Liver (tissue), 9 donors: ENCODE measurements around the gene POLR3C. TPM values are rescaled to one million over a fixed set of nuclear protein-coding genes. Genes with fewer than 3 reads are reported as not detected.

Experiments used
- DNase-seq: peaks from one replicate; pipeline ENCODE4 v3.0.0-alpha.2; 2017; ENCODE audit warnings: low spot score
- H3K27ac ChIP-seq, 2 donors: one replicate each; pipeline ENCODE4 v1.7.0; 2013; ENCODE audit warnings: inconsistent platforms in 2 of 2, low read length in 2 of 2, control low read depth in 1 of 2, low read depth in 1 of 2, mild to moderate bottlenecking in 1 of 2
- H3K27me3 ChIP-seq, 4 donors: one replicate each; pipeline versions ENCODE4 v1.6.1 to v1.7.0; 2013; ENCODE audit warnings: low read length in 3 of 4, inconsistent platforms in 1 of 4, mild to moderate bottlenecking in 1 of 4, moderate library complexity in 1 of 4; ENCODE audit not compliant: control insufficient read depth in 4 of 4, insufficient read depth in 4 of 4
- H3K36me3 ChIP-seq, 4 donors: one replicate each; pipeline versions ENCODE4 v1.6.1 to v1.7.0; 2013; ENCODE audit warnings: low read length in 3 of 4, mild to moderate bottlenecking in 3 of 4, low read depth in 1 of 4, moderate library complexity in 1 of 4; ENCODE audit not compliant: control insufficient read depth in 4 of 4, insufficient read depth in 3 of 4
- H3K4me1 ChIP-seq, 4 donors: one replicate each; pipeline versions ENCODE4 v1.6.1 to v1.7.0; 2013; ENCODE audit warnings: low read length in 3 of 4, mild to moderate bottlenecking in 3 of 4, moderate library complexity in 1 of 4; ENCODE audit not compliant: control insufficient read depth in 4 of 4, insufficient read depth in 4 of 4
- H3K4me3 ChIP-seq, 3 donors: one replicate each; pipeline versions ENCODE4 v1.6.1 to v1.7.0; 2013; ENCODE audit warnings: low read length in 3 of 3, control low read depth in 1 of 3, low read depth in 1 of 3, mild to moderate bottlenecking in 1 of 3
- H3K9ac ChIP-seq, 2 donors: one replicate each; pipeline ENCODE4 v1.7.0; 2013; ENCODE audit warnings: low read length in 2 of 2, mild to moderate bottlenecking in 2 of 2, moderate library complexity in 2 of 2, control low read depth in 1 of 2, low read depth in 1 of 2
- H3K9me3 ChIP-seq, 4 donors: one replicate each; pipeline versions ENCODE4 v1.6.1 to v1.7.0; 2013; ENCODE audit warnings: low read length in 3 of 4; ENCODE audit not compliant: control insufficient read depth in 4 of 4
- FOXA1 ChIP-seq: IDR thresholded peaks from 2 replicates; pipeline ENCODE4 v1.6.1; 2016; ENCODE audit warnings: antibody characterized with exemption
- FOXA2 ChIP-seq: IDR thresholded peaks from 2 replicates; pipeline ENCODE4 v1.6.1; 2016; ENCODE audit warnings: antibody characterized with exemption
- JUND ChIP-seq, 2 donors: IDR thresholded peaks; 2 replicates each; pipeline ENCODE4 v1.6.1; 2016; ENCODE audit warnings: antibody characterized with exemption in 2 of 2
- NR2F2 ChIP-seq: IDR thresholded peaks from 2 replicates; pipeline ENCODE4 v1.6.1; 2016; ENCODE audit warnings: antibody characterized with exemption
- TAF1 ChIP-seq: conservative IDR thresholded peaks from 2 replicates; pipeline ENCODE4 v1.6.1; 2016; ENCODE audit warnings: antibody characterized with exemption, mild to moderate bottlenecking
- YY1 ChIP-seq: IDR thresholded peaks from 2 replicates; pipeline ENCODE4 v1.6.1; 2016; ENCODE audit warnings: antibody characterized with exemption, mild to moderate bottlenecking
- WGBS: extraction: QIAGEN DNeasy Blood & Tissue Kit; methylation state at CpG from one replicate; pipeline ENCODE4 v1.1.7; 2013; 5-methylcytosine and 5-hydroxymethylcytosine counted together
- polyA plus RNA-seq, 2 donors: library from polyadenylated mRNA; stranded (reverse) in 1 of 2; unstranded in 1 of 2; fragments of 200-250 nt in 1 of 2; fragments of >200 nt in 1 of 2; fragmentation: Nextera tagmentation in 1 of 2; extraction: Ambion mirVana in 1 of 2; gene quantifications; one replicate each; pipeline versions ENCODE4 v1.2.1 to v1.2.3, GENCODE V29; 2013 to 2015
- total RNA-seq, 2 donors: library from RNA; depleted of rRNA; stranded (reverse); fragments of >200 nt; gene quantifications; one replicate each; pipeline ENCODE4 v1.2.3, GENCODE V29; 2014
- TF ChIP-seq, protein P1 (sequence below): IDR thresholded peaks from 2 replicates; pipeline ENCODE4 v1.6.1; 2016; ENCODE audit warnings: antibody characterized with exemption
- TF ChIP-seq, protein P2 (sequence below): IDR thresholded peaks from 2 replicates; pipeline ENCODE4 v1.6.1; 2016; ENCODE audit warnings: antibody characterized with exemption
- TF ChIP-seq, protein P3 (sequence below): IDR thresholded peaks from 2 replicates; pipeline ENCODE4 v1.6.1; 2016; ENCODE audit warnings: antibody characterized with exemption
- TF ChIP-seq, protein P4 (sequence below): fragments of 150-350 bp; IDR thresholded peaks from 2 replicates; pipeline ENCODE4 v1.5.1; 2017; ENCODE audit warnings: improper control_type of control experiment, low read depth, low read length; ENCODE audit not compliant: missing input control
- TF ChIP-seq, protein P5 (sequence below): IDR thresholded peaks from 2 replicates; pipeline ENCODE4 v1.6.1; 2016; ENCODE audit warnings: antibody characterized with exemption, mild to moderate bottlenecking
- donor health status: healthy.
- donor health status: healthy.
- donor health status: healthy.
- donor health status: healthy.
- donor health status: healthy.

Gene POLR3C
- total and polyA plus RNA-seq, 4 donors: 6.3 to 22.0 (median 10.6) TPM

DNA sequence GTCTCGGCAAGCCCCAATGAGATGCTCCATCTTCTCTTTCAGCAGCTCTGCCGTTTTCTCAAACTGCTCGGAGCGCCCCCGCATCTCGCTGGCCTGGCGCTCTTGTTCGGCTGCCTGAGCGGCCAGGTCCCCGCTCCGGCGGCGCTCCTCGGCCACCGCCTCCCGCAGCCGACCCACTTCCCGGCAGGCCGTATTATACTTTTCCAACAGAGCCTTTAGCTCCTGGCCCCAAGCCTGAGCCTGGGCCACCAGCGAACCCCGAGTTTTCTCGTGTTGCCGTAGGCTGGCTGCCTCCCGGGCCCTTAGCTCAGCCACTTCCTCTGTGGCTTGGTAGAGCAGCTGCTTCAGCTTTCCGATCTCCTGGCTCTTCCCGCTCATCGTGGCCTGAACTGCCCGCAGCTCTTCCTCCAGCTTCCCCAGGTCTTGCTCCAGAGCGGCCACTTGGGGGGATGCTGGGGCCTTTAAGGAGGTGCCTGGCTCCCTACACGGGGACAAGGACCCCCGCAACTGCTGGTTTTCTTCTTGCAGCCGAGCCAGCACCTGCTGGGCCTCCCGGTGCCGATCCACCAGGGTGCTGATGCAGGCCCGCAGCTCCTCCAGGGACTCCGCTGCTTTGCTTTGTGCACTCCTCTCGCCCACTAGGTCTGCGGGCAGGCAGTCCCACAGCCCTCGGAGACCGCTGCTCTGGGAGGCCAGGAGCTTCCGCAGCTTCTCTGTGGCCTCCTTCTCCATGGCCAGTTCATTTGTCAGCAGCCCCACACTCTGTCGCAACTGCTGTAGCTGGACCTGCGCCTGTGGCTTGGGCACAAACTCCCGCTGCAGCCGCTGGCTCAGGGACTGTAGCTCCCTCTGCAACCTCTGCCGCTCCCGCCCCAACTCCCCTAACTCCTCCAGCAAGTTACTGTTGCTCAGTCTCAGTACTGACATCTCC lies 48.3 kb downstream of the POLR3C start (continued):
- TF ChIP-seq, protein P1, sequence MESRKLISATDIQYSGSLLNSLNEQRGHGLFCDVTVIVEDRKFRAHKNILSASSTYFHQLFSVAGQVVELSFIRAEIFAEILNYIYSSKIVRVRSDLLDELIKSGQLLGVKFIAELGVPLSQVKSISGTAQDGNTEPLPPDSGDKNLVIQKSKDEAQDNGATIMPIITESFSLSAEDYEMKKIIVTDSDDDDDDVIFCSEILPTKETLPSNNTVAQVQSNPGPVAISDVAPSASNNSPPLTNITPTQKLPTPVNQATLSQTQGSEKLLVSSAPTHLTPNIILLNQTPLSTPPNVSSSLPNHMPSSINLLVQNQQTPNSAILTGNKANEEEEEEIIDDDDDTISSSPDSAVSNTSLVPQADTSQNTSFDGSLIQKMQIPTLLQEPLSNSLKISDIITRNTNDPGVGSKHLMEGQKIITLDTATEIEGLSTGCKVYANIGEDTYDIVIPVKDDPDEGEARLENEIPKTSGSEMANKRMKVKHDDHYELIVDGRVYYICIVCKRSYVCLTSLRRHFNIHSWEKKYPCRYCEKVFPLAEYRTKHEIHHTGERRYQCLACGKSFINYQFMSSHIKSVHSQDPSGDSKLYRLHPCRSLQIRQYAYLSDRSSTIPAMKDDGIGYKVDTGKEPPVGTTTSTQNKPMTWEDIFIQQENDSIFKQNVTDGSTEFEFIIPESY: no peak
- TF ChIP-seq YY1 (no peak), NR2F2 (no peak), JUND (IDR thresholded peaks at IDR 0.05) (no peak)
- TF ChIP-seq, protein P2, sequence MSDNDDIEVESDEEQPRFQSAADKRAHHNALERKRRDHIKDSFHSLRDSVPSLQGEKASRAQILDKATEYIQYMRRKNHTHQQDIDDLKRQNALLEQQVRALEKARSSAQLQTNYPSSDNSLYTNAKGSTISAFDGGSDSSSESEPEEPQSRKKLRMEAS: no peak

DNA sequence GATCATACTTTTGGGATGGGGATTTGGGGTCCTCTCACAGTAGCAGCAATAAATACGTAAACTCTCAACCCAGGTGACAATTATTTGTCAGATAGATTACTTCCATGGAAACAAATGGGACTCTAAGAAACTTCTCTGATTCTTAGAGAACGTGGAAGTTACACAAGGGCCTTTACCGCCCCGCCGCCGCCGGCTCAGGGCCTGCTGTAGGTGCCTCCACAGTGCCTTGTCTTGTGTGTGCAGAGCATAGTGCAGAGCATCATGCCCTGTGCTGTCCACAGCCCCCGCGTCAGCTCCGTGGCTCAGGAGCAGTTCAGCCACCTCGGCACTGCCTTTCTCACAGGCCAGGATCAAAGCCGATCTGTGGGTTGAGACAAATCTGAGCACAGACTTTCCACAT lies 50.6 kb downstream of the POLR3C start:
- Histone ChIP-seq H3K4me1 (peaks cover 0 to 16% (median 10%) of the 10 kb centered on the region in 4 donors), H3K27me3 (peaks cover 0 to 5% (median 0%) of the 10 kb centered on the region in 4 donors), H3K27ac (no peak overlapping the region), H3K9ac (no peak overlapping the region), H3K4me3 (no peak overlapping the region), H3K36me3 (no peaks in the 10 kb centered on the region), H3K9me3 (no peaks in the 10 kb centered on the region)
- TF ChIP-seq, protein P3, sequence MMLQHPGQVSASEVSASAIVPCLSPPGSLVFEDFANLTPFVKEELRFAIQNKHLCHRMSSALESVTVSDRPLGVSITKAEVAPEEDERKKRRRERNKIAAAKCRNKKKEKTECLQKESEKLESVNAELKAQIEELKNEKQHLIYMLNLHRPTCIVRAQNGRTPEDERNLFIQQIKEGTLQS: no peak
- TF ChIP-seq NR2F2 (no peak), FOXA1 (no peak), FOXA2 (no peak), TAF1 (no peak)
- TF ChIP-seq, protein P4, sequence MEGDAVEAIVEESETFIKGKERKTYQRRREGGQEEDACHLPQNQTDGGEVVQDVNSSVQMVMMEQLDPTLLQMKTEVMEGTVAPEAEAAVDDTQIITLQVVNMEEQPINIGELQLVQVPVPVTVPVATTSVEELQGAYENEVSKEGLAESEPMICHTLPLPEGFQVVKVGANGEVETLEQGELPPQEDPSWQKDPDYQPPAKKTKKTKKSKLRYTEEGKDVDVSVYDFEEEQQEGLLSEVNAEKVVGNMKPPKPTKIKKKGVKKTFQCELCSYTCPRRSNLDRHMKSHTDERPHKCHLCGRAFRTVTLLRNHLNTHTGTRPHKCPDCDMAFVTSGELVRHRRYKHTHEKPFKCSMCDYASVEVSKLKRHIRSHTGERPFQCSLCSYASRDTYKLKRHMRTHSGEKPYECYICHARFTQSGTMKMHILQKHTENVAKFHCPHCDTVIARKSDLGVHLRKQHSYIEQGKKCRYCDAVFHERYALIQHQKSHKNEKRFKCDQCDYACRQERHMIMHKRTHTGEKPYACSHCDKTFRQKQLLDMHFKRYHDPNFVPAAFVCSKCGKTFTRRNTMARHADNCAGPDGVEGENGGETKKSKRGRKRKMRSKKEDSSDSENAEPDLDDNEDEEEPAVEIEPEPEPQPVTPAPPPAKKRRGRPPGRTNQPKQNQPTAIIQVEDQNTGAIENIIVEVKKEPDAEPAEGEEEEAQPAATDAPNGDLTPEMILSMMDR: no peak
- TF ChIP-seq, protein P5, sequence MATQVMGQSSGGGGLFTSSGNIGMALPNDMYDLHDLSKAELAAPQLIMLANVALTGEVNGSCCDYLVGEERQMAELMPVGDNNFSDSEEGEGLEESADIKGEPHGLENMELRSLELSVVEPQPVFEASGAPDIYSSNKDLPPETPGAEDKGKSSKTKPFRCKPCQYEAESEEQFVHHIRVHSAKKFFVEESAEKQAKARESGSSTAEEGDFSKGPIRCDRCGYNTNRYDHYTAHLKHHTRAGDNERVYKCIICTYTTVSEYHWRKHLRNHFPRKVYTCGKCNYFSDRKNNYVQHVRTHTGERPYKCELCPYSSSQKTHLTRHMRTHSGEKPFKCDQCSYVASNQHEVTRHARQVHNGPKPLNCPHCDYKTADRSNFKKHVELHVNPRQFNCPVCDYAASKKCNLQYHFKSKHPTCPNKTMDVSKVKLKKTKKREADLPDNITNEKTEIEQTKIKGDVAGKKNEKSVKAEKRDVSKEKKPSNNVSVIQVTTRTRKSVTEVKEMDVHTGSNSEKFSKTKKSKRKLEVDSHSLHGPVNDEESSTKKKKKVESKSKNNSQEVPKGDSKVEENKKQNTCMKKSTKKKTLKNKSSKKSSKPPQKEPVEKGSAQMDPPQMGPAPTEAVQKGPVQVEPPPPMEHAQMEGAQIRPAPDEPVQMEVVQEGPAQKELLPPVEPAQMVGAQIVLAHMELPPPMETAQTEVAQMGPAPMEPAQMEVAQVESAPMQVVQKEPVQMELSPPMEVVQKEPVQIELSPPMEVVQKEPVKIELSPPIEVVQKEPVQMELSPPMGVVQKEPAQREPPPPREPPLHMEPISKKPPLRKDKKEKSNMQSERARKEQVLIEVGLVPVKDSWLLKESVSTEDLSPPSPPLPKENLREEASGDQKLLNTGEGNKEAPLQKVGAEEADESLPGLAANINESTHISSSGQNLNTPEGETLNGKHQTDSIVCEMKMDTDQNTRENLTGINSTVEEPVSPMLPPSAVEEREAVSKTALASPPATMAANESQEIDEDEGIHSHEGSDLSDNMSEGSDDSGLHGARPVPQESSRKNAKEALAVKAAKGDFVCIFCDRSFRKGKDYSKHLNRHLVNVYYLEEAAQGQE: no peak
- TF ChIP-seq, protein P2: no peak
- WGBS: 95% methylated on average over 12 of the region's 12 CpGs
- DNase-seq: no peak
